Stimulated activated CD8-positive, alpha-beta memory T cell treated with anti-CD3 and anti-CD28 coated beads, Interleukin-4, amount 100 ng/mL, for 1 hour (primary cell): ENCODE results near the gene FAM170A.

Source experiments
- DNase-seq, 2 donors: peaks; one replicate each; pipeline ENCODE4 v3.0.0-alpha.2; 2020; ENCODE audit warnings: low read depth in 2 of 2, low spot score in 1 of 2

FAM170A gene

GRCh38 chr5:119629339-119629738 is at the start of gene FAM170A:
FAM170A (plus strand) TSS chr5:119629558; CDS start chr5:119629769, 211 bp downstream.
- no peak for DNase-seq

GRCh38 chr5:119582987-119583386 is 46.4 kb upstream of the FAM170A start:
- DNase-seq, result no peak

GRCh38 chr5:119583684-119584083 is 45.7 kb upstream of the FAM170A start:
- no peak for DNase-seq

- DNase-seq, result no peak
These were observed 33.3 kb upstream of the FAM170A start for GRCh38 chr5:119596046-119596445.

- no peak for DNase-seq
These were observed 31.5 kb upstream of the FAM170A start for GRCh38 chr5:119597728-119598298.

GRCh38 chr5:119613937-119614336 is 15.4 kb upstream of the FAM170A start:
- no peak for DNase-seq

GRCh38 chr5:119614838-119615237 is 14.5 kb upstream of the FAM170A start:
- no peak for DNase-seq

- DNase-seq, result no peak
These were observed 3.3 kb upstream of the FAM170A start for GRCh38 chr5:119626086-119626485.

- no peak for DNase-seq
These were observed 1.5 kb downstream of the FAM170A start for GRCh38 chr5:119630752-119631440.

GRCh38 chr5:119631660-119632059 is 2.3 kb downstream of the FAM170A start:
- DNase-seq, result no peak

GRCh38 chr5:119651486-119651885 is 22.1 kb downstream of the FAM170A start:
- no peak for DNase-seq

- DNase-seq, result no peak
These were observed 25.7 kb downstream of the FAM170A start for GRCh38 chr5:119655061-119655460.

- no peak for DNase-seq
These were observed 26.7 kb downstream of the FAM170A start for GRCh38 chr5:119656023-119656422.

GRCh38 chr5:119666542-119666941 is 37.2 kb downstream of the FAM170A start:
- no peak for DNase-seq

GRCh38 chr5:119678351-119679028 is 49.1 kb downstream of the FAM170A start:
- no peak for DNase-seq

GRCh38 chr5:119680080-119680479 is 50.7 kb downstream of the FAM170A start:
- DNase-seq, result no peak

GRCh38 chr5:119681734-119682133 is 52.4 kb downstream of the FAM170A start:
- DNase-seq, result no peak

GRCh38 chr5:119682372-119682771 is 53.0 kb downstream of the FAM170A start:
- no peak for DNase-seq
